GM21825 (cell line): ENCODE measurements around the gene EXOC4.

Experiments used
- ATAC-seq: cut with Tn5 transposase; IDR thresholded peaks from one replicate; pipeline ENCODE4 v1.9.1; 2021; ENCODE audit warnings: mild to moderate bottlenecking, moderate library complexity; ENCODE audit not compliant: unreplicated experiment

Gene EXOC4

DNA sequence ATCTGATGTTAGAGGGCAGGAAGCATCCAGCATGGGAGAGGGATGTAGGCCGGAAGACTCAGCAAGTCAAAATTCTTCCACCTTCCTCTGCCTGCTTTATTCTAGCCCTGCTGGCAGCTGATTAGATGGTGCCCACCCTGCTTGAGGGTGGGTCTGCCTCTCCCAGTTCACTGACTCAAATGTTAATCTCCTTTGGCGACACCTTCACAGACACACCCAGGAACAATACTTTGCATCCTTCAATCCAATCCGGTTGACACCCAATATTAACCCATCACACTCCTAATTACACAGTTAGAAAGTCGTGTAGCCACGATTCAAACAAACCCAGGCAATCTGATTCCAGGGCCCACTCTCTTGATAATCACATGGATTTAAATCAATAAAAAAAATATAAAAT, 440.4 kb downstream of the EXOC4 start:
- ATAC-seq = no peak

DNA sequence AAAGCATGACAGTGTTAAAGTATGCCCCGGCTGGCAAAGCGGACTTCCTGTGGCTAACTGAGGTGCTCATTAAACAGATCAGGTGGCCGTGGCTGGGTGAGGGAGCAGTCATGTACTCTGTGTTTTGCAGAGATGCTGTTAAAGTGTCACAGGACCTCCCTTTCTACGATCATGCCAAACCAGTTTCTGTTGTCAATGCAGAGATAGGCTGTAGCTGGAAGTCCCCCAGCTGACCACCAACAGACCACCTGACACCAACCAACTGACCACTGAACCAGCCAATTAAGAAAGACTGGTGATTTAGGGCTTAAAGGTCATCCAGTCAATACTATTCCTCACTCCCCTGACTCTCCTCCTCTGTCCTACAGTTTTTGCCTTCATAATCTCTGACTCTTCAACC, 443.2 kb downstream of the EXOC4 start:
- no peak for ATAC-seq

DNA sequence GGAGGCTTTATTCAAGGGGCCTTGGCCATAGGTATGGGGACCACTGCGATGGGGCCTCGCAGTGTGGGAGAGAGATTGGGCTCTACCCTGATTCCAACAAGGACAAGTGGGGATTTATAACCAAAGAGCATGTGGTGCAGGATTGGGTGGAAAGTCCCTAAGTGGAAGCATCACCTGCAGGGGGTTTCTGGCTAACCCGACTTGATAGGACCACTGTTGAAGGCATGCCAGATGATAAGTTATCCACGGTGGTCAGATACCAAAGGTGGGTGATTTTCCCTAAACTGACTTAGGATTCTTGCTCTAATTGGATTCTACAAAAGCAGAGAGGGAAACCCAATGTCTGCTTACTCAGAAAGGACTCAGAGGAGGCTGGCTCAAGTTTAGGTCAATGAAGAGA, 444.7 kb downstream of the EXOC4 start:
- ATAC-seq = no peak

DNA sequence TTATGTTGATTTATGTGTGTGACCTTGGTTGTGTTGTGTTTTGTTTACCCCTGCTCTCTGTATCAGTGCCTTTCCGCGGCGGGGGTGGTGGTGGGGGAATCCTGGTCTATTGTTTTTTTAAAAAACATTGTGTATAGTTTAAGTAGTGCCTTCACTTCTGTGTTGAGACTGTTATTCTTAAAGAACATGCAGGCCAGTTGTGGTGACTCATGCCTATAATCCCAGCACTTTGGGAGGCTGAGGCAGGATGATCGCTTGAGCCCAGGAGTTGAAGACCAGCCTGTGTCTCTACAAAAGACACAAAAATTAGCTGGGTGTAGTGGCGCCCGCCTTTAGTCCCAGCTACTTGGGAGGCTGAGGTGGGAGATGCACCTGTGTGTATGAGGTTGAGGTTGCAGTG, 445.2 kb downstream of the EXOC4 start:
- no peak for ATAC-seq

DNA sequence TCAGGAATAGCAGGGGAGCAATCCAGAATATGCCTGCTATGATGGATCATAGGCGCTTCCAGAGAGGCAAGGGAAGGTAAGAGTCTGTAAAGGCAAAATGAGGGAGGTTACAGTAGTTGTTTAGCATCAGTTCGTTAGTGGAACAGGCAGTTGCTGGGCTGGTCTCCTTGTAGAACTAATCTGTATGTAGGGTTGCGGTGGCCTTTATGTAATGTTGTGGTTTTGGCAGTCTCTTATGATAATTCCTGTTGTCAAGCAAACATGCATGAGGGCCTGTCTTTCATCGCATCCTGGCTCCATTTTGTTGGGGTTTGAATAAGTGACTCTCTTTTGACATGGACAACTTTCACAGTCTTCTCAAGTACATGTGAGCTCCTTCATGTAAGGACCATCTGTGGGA, 446.5 kb downstream of the EXOC4 start:
- no peak for ATAC-seq

DNA sequence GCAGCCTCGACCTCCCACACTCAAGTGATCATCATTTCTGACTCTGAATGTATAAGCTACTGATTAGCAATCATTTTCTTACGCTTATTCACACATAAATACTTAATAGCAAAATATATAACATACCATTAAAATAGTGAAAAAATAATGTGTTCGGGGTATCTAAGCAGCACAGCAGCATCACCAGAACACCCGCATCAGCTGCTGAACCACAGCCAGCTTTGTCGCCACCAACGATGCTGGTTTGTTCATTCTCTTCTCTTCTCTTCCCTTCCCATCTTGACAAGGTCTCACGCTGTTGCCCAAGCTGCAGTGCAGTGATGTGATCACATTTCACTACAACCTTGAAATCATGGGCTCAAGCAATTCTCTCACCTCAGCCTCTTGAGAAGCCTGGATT, 449.2 kb downstream of the EXOC4 start:
- ATAC-seq = no peak

DNA sequence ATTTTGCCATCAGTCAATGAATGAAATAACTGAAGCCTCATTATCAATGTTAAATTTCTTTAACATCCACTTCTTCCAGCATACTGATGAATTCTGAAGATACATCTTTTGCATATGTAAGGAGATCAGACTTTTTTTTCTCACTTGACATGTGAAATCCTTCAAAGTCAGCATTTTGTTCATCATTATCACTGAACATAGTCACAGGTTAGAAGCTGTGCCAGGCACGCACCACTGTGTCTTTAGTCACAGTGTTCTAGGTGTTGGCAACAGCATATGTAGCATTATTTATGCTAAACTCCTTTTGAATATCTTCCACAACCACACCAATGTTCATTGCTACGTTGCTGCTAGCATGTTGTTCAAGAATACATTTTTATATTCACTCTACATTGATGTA, 450.1 kb downstream of the EXOC4 start:
- no peak for ATAC-seq

DNA sequence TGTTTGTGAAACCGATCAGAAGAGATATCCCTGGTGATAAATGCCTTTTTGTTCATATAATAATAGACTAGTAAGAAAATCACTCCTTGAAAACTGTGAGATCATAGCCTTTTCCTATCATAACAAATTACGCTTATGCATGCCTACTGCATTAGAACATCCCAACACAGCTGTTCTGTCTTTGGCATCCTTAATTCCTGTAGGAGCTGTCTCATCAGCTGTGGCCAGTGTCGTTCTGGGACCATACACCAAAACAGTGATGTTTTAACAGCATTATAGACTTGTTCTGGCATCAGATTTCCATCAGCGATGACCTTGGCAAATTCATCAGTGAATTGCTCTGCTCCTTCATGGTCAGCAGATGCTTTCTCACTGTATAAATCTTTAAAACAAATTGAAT, 450.7 kb downstream of the EXOC4 start:
- no peak for ATAC-seq

DNA sequence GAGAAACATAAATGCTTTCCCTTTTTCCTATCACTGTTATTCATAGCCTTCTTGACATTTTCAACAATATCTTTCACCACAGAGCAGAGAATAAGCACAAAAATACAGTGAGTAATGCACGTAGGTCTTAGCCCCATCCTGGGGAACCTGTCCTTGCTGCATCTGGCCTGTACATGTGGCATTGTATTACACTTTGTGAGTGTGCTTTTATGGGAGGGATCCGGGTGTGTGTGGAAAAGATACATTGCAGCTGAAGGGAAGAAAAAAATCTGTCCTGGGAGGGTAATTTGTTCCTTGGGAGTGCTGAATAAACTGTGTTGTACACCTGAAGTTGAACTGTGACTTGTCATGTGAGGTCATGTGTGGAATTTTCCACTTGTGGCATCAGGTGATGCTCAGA, 451.6 kb downstream of the EXOC4 start:
- ATAC-seq = no peak

DNA sequence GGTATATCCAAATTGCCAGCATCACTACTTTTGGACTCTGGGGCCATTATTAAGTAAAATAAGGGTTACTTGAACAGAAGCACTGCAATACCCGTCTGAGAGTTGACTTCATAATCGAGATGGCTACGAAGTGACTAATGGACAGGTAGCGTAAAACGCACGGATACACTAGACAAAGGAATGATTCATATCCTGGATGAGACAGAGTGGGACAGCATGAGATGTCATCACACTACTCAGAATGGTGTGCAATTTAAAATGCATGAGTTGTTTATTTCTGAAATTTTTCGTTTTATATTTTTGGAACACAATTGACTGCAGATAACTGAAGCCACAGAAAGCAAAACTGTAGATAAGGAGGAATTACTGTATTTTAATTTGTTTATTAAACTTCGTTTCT, 452.7 kb downstream of the EXOC4 start:
- no peak for ATAC-seq

DNA sequence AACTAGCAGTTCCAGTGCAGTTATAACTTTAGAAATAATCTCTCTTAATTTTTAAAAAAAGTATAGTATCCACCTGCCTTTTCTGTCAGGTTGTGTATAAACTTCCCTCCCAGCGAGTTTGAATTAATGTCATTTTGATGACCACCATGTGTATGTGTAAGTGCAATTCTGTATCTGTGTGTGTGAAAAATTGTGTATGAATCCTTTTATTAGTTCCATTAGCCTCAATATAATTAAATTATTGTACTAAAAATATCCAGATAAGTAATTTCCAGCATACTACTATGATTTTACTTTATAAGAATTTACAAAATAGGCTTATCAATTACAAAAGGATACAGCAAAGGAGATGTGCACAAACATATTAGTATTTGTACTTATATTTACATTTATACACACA, 453.1 kb downstream of the EXOC4 start:
- no peak for ATAC-seq

DNA sequence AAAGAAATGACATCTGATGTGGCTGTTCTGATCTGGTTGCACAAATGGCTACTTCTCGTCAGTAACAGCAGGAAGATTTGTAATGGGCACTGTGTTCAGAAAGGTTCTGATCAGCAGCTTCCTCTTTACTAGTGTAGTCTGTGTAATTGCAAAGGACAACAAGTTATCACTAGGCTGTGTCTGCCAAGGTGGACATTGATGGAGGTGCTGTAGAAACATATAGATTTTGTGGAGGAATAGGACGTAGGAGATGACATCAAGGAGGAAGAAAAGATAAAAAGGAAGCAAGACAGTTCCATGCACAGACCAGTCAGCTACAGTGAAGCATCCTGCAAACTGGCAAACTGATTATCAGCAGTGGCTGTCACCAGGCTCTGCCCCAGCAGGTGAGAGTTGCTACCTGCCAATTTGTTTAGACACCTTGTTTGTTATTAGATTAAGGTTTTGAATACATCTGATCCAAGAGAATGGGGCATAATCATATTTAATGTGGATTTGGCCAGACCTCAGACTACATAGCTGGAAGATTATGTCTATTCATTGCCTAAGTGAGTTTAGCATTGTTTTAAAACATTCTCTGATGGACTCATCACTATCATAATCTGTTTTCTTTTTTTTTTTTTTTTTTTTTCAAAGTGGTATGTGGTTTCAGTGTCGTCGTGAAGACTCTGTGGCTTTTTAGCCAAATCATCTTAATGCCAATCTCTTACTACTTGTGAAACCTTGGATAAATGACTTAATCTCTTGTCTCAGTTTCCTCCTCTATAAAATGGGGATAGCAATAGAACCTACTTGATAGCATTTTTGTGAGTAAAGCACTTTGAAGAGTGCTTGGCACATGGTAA, 456.4 kb downstream of the EXOC4 start:
- no peak for ATAC-seq

DNA sequence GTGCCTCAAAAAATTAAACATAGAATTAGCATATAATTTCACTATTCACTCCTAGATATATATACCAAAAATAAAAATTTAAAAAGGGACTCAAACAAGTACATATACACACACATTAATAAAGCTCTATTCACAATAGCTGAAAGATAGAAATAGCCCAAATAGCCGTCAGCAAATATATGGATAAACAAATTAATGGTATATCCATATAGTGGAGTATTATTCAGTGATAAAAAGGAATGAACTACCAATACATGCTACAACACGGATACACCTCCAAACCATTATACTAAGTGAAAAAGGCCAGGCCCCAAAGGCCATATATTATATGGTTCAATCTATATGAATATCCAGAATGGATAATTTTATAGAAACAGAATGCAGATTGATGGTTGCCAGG, 459.7 kb downstream of the EXOC4 start:
- no peak for ATAC-seq

DNA sequence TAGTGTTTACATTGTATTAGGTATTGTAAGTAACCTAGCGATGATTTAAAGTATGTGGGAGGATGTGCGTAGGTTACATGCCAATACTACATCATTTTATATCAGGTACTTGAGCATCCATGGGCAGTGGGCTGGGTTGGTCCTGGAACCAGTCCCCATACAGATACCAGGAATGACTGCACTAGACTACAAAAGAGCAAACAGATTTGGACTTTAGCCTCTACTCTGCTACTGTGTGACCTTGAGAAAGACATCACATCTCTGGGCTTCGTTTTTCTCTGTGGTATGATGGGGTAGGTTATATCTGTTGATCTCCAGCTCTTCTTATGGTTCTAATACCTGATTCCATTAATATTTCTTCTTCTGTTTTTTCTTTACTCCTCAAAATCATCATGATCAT, 461.8 kb downstream of the EXOC4 start:
- no peak for ATAC-seq

DNA sequence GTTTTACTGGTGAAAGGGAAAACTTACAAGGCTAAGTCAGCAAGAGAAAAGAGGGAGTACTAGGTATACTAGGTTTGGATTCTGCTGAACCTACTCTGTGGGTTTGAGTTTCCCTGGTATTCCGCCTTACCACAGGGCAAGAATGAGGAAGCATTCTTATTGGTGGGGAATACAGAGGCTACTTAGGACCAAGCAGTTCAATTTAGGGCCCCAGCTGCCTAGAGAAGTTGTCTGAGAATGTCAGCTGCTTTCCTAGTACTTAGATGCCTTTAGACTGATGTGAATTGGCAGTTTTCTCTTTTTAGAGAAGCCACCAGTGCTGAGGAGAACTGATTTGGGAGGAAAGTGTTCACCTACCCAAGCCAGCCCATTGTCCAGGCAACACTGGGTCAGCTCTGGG, 465.3 kb downstream of the EXOC4 start:
- ATAC-seq = no peak

DNA sequence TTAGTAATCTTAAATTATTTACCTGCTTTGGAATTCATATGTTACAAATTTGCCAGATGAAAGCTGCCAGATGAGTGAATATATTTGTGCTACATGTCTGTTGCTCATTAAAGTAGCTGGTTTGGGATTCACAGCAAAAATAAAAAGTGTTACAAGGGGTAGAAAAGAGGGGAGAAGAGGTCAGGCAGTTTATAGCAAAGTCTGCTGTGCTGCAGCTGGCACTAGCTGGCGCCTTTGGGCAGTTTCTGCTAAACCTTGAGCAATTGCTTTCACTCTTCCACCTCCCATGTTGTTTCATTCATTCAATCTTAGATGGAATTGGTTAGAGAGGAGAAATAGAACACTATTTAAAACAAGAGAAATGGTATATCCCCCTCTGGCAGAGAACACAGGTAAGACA, 470.2 kb downstream of the EXOC4 start:
- no peak for ATAC-seq

DNA sequence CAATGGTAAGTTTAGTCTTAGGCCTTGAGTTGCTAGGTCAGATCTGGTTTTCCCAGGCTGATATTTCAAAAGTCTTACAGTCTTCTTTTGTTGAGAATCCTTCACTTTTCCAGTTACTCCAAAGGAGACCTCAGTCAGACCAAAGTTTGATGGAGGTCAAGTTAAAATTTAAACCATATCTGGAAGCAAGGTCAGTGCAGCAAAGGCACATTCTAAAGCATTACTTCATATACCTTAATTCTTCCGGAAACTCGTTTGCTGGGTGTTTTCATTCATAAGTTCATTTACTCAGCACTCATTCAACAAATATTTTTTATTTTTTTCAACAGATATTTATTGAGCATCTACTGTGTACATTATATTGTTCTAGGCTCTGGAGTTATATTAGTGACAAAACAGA, 471.3 kb downstream of the EXOC4 start:
- no peak for ATAC-seq

DNA sequence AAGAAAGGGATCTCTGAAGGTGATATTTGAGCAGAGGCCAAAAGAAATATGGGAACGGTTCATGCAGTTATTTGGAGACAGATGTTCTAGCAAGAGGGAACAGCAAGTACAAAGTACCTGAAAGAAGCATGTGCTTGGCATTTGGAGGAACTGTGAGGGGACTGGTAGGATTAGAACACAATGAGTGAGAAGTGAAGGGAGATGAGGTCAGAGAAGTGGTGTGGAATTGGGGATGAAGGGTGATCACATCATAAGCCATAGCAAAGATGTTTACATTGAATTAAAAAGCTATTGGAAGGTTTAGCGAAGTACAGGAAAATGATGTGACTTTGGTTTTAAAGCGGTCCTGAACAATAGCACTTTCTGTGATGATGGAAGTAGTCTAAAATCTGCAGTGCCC, 471.8 kb downstream of the EXOC4 start:
- no peak for ATAC-seq

DNA sequence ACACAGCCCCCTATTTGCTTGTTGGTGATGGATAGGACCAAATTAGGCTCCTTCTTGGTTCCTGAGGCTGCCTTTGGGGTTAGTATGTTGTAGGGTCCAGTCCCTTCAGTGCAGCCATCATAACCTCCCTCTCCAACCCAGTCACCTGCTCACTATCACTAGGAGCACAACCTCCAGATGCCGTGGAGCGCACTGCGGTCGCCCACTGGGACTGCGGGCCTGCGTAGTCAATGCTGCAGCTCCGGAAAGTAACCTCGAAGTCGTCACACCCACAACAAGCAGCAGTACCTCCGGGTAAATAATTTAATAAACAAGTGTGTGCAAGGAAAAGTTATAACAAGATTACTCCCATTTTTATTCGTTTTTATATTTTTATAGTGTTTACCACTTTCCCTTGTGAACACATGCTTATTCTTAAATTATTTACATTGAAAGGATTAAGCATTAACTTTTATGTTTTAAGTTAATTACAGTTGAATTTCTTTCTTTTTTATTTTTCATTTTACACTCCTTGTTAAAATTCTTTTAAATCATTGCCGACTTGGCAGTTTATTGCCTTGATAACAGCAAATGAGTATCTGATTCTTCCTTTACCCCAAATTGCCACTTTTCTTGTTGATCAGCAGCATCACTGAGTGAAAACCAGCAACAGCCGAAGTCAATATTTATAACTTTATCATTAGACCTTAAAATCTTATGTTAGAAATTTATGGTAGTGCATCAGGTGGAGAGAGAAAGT, 474.8 kb downstream of the EXOC4 start:
- no peak for ATAC-seq

DNA sequence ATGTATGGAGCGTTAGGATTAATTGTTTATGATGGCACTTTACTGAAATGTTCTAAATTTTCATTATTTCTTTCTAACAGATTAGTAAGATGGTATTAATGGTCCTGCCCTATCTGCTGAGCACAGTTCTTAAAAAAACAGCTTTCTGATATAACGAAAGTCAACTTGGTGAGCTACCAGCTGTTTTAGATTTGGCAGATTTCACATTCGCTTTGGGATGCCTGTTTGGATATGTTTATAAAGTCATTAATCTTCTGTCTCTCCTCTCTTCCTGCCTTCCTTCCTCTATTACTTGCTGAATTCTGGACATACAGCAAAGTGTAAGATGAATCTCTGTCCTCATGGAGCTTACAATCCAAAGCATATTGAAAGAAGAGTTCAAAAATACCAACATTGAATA, 477.5 kb downstream of the EXOC4 start:
- ATAC-seq = no peak

DNA sequence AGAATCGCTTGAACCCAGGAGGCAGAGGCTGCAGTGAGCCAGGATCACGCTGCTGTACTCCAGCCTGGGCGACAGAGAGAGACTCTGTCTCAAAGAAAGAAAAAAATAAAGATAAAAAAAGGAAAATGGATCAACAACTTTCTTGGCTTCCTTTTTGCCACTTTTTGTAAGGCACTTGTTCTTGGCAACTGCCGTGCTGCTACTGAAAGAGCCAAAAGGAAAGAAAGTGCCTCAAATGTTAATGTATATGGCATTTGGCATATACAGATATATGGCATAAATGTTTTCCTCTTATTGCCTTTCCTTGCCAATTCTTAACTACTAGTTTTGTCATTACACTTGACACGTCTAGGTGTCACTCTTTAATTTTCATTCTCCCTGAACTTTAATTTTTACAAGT, 480.5 kb downstream of the EXOC4 start:
- no peak for ATAC-seq

DNA sequence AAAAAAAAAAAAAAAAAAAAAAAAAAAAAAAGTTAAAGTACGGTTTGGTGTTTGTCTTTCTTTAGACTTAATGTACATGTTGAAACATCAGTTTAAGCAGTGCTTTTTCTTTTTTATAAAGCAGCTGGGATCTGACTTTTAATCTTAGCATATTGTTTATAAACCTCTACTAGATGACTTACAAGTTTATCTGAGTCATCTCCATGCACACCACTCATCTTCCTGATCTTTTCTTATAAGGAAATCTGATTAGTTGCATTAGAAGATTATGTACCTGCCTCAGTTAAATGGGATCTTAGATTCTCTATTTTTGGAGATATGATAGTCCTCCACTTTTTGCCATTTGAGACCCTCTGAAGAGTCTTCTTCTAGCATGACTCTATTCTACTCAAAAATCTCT, 482.3 kb downstream of the EXOC4 start:
- no peak for ATAC-seq

DNA sequence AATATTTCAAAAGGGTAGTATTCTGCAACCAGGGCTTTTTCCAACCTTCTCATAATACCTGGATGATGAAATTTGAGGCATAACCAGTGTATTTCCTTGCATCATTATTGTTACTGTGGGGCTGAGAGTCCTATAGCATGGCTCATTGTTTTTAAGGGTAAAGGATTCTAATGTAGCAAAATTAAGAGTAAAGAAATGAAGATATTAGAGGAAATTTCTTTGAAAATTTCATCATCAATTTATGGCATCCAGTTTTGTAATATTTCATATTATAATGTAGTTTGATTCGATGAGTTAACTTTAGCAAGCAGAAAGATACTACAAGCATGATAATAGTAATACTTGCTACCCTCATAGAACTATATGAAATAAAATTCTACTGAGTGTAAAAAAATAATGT, 486.9 kb downstream of the EXOC4 start:
- no peak for ATAC-seq
